Common myeloid progenitor, CD34-positive (primary cell): ENCODE data around the gene LIN28B.
A peak's percentile ranks its signal among the peaks of the same experiment; 100 is the strongest.
"Not testable (repeated sequence)": the region's sequence is repeated elsewhere in the genome, so short reads cannot be mapped to it uniquely, and the experiment has no call there.

ENCODE experiments used
- CTCF ChIA-PET: fragments of 350-600 bp; sonication (Branson Sonifier 250); formaldehyde crosslinking; loops from one replicate; lab custom pipeline; 2021; ENCODE audit warnings: antibody characterized with exemption; lab: Charles Lee
- POLR2A ChIA-PET: fragments of 350-600 bp; sonication (Branson Sonifier 250); formaldehyde crosslinking; loops from one replicate; lab custom pipeline; 2021; ENCODE audit warnings: antibody characterized with exemption; lab: Charles Lee
- DNase-seq, 3 donors: peaks; one replicate each; pipeline versions ENCODE4 v3.0.0 to v3.0.0-alpha.2; 2013
- H3K27ac ChIP-seq, 2 experiments: 1 replicate in 1 of 2; 2 replicates in 1 of 2; pipeline ENCODE4 v1.7.0; 2013; ENCODE audit warnings: inconsistent platforms in 2 of 2, low read length in 2 of 2, mild to moderate bottlenecking in 2 of 2, low read depth in 1 of 2, moderate library complexity in 1 of 2; ENCODE audit not compliant: severe bottlenecking in 2 of 2, insufficient read depth in 1 of 2, poor library complexity in 1 of 2
- H3K27me3 ChIP-seq, 5 experiments: replicated peaks in 2 of 5; 1 replicate in 3 of 5; 2 replicates in 2 of 5; pipeline versions ENCODE4 v1.6.1 to v1.7.0; 2013; ENCODE audit warnings: low read length in 4 of 5, mild to moderate bottlenecking in 2 of 5, moderate library complexity in 2 of 5, inconsistent platforms in 1 of 5; ENCODE audit not compliant: insufficient read depth in 5 of 5, control insufficient read depth in 4 of 5
- H3K36me3 ChIP-seq, 4 experiments: 1 replicate in 2 of 4; 2 replicates in 2 of 4; pipeline versions ENCODE4 v1.6.1 to v1.7.0; 2013; ENCODE audit warnings: low read length in 3 of 4, control low read depth in 1 of 4, mild to moderate bottlenecking in 1 of 4; ENCODE audit not compliant: control insufficient read depth in 4 of 4, insufficient read depth in 4 of 4
- H3K4me1 ChIP-seq, 4 experiments: 1 replicate in 3 of 4; 2 replicates in 1 of 4; pipeline versions ENCODE4 v1.6.1 to v1.7.1; 2013; ENCODE audit warnings: low read length in 3 of 4, mild to moderate bottlenecking in 3 of 4, control low read depth in 1 of 4, inconsistent platforms in 1 of 4, moderate library complexity in 1 of 4; ENCODE audit not compliant: control insufficient read depth in 4 of 4, insufficient read depth in 4 of 4; ENCODE audit errors: control extremely low read depth in 1 of 4
- H3K4me3 ChIP-seq, 7 experiments: 1 replicate in 4 of 7; 2 replicates in 3 of 7; pipeline versions ENCODE4 v1.5.1 to v1.7.0; 2013; ENCODE audit warnings: mild to moderate bottlenecking in 7 of 7, low read length in 6 of 7, moderate library complexity in 6 of 7, inconsistent platforms in 2 of 7, low read depth in 2 of 7, control low read depth in 1 of 7; ENCODE audit not compliant: insufficient read depth in 4 of 7, control insufficient read depth in 1 of 7; ENCODE audit errors: extremely low read depth in 1 of 7
- H3K9me3 ChIP-seq, 5 experiments: 1 replicate in 4 of 5; 2 replicates in 1 of 5; pipeline versions ENCODE4 v1.6.1 to v1.7.1; 2013; ENCODE audit warnings: low read length in 4 of 5, mild to moderate bottlenecking in 2 of 5, inconsistent platforms in 1 of 5, low read depth in 1 of 5, moderate library complexity in 1 of 5; ENCODE audit not compliant: control insufficient read depth in 4 of 5, insufficient read depth in 2 of 5; ENCODE audit errors: control extremely low read depth in 1 of 5
- WGBS: methylation state at CpG from one replicate; pipeline ENCODE4 v1.1.5; 2013; ENCODE audit not compliant: insufficient coverage; 5-methylcytosine and 5-hydroxymethylcytosine counted together

LIN28B gene

DNA sequence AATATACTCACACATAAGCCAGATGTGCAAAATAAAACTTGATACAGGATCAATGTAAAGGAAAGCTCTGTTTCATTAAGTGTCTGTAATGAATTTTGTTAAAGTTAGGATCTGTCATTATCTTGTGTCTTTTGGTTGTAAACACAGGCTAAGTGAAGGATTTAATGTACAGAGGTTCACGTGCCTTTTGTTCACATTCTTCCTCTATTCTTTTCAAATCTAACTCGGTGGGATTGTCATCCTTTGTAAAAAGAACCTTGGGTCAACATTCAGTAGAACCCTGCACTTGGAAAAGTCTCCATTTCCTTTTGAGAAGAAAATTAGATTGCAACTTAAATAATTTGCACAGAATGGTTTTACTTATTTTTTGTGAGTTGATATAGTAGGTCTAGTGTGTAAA lies 7.7 kb upstream of the LIN28B start:
- CTCF ChIA-PET: interaction anchor here (1.2 kb wide), 1 partner anchor 129 kb away, joined by 3 read pairs; no protein-coding TSS in a partner anchor
- POLR2A ChIA-PET: no interaction called here

DNA sequence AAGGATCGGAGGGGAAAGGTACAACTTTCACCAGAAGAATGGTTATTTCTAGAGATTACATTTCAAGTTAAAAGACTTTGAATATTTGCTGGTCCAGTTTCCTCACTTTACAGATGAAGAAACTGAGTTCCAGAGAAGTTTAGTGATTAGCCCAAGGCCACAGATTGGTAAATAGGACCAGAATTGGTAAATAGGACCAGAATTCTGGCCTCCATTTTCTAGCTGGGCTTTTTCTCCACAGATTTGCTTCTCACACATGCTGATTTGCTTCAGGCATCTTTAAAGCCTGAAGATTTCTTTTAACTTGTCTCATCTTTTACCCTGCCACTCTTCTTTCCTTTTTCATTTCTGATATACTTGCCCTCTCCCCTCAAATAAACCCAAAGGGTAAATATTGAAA lies 5.2 kb upstream of the LIN28B start:
- Histone ChIP-seq H3K27ac (no peak overlapping the region), H3K4me3 (no peak overlapping the region), H3K4me1 (peaks cover 0 to 11% (median under 1%) of the 10 kb centered on the region in 4 experiments), H3K27me3 (peaks cover 10 to 91% (median 47%) of the 10 kb centered on the region in 5 experiments), H3K9me3 (no peaks in the 10 kb centered on the region), H3K36me3 (no peaks in the 10 kb centered on the region)
- no peak for DNase-seq
- POLR2A ChIA-PET: no interaction called here
- 100% methylated on average over 1 of the region's 1 CpG for WGBS
- CTCF ChIA-PET: no interaction called here

More for the DNA sequence above, 7.7 kb upstream of the LIN28B start:
- no peaks in the 10 kb centered on the region for H3K4me1 ChIP-seq
- no peaks in the 10 kb centered on the region for H3K36me3 ChIP-seq
- WGBS: no CpG with 5 or more reads among the region's 2 CpGs
- no peak for DNase-seq
- no peaks in the 10 kb centered on the region for H3K9me3 ChIP-seq
- no peak overlapping the region for H3K27ac ChIP-seq
- peaks cover 10 to 86% (median 34%) of the 10 kb centered on the region in 5 experiments for H3K27me3 ChIP-seq
- H3K4me3 ChIP-seq: no peak overlapping the region

DNA sequence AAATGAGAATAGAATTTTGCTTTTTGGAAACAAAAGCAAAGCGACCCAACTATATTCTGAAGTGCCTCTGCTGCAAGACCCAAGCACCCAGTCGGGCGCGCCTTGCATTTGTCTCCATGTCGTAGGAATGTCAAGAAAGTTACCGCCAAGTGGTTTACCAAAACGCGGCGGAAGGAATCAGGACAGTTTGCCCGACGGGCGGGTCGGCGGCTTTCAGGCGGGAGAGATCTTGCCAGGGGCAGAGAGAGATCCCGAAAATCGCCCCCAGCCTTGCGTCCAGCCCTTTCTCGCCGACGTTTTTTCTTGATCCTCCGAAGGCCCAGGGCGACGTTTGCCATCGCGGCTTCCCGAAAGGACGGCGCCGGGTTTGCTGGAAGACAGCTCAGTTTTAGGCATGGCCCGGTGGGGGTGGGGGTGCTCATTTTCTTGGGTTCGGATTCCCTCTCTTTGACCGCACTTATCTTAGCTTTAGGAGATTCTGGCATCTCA lies 4.0 kb upstream of the LIN28B start:
- 12% methylated on average over 30 of the region's 33 CpGs for WGBS
- Histone ChIP-seq H3K4me1 (peaks cover 0 to 11% (median 4%) of the 10 kb centered on the region in 4 experiments), H3K36me3 (no peaks in the 10 kb centered on the region), H3K4me3 (peak overlapping the region in 2 of 7 experiments; percentile 9 to 34), H3K9me3 (no peaks in the 10 kb centered on the region), H3K27ac (peak overlapping the region in 1 of 2 experiments; percentile 43), H3K27me3 (peaks cover 12 to 92% (median 55%) of the 10 kb centered on the region in 5 experiments)
- POLR2A ChIA-PET: no interaction called here
- no peak for DNase-seq
- CTCF ChIA-PET: no interaction called here

DNA sequence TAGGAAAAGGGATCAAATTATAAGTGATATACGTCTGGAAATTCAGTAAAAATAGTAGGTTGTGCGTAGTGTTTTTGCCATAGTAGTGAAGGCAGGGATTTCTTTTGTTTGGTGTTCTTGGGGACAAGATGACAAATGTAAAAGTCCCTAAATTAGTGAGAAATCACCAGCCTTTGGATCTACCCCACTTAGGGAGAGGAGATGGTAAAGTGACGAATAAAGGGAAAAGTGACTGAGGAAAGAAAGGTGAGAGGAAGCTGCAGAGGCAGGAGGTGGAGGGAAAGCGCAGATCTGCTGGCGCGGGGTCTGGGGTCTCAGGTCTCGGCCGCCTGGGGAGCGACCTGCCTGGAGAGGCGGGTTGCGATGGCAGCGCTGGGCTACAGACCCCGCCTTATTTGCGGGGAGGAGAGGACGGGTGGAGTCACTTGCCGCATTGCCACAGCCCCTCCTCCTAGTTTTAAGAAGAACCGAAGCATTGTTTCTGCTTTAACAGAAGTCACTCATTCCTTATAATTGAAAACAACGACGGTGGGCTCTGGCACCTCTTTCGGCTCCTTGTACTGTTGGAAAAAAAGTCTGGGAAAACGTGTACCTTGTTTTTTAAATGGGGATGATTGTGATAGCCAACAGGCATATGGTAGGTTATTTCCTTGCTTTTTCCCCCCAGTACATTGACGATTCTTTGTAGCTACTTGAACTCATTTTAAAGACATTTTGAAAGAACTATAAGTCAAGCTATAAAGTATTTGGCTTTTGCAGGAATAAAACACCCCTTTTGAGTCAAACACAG lies 3.3 kb upstream of the LIN28B start:
- CTCF ChIA-PET, H3K36me3 ChIP-seq, H3K9me3 ChIP-seq, POLR2A ChIA-PET: not testable (repeated sequence)
- peak in 1 of 3 donors; percentile 34 for DNase-seq
- Histone ChIP-seq H3K4me1 (peaks cover 0 to 15% (median 6%) of the 10 kb centered on the region in 4 experiments), H3K27ac (peak overlapping the region in 1 of 2 experiments; percentile 43), H3K4me3 (peak overlapping the region in 1 of 7 experiments; percentile 37), H3K27me3 (peaks cover 14 to 94% (median 62%) of the 10 kb centered on the region in 5 experiments)
- WGBS: 13% methylated on average over 7 of the region's 22 CpGs

DNA sequence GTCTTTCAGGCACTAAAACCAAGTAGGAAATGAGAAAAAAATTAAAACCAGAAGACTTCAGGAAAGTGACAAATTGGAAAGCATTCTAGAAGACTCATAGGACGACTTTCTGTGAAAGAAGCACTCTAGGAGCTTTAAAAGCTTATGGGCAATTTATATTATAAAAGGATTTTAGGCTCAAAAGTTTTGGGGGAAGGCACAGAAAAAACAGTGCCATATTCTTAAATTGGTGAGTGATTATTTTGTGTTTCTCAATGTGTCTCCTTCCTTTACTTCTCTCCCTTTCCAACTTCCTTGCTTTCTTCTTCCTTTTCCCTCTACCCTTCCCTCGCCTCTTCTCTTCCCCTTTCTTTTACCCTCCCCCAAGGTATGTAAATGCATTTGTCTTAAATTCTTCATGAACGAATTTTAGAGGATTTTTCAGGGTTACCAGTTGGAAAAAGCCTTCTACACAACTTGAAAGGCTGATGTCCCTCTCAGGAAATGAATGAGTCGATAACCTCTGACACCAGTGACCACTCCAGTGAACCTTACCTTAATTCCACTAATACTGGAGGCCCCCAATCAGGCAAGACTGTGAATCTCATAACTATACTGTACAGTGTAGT lies 2.6 kb upstream of the LIN28B start:
- Histone ChIP-seq H3K27me3 (peaks cover 14 to 95% (median 64%) of the 10 kb centered on the region in 5 experiments), H3K4me1 (peaks cover 0 to 15% (median 6%) of the 10 kb centered on the region in 4 experiments)
- POLR2A ChIA-PET: no interaction called here

DNA sequence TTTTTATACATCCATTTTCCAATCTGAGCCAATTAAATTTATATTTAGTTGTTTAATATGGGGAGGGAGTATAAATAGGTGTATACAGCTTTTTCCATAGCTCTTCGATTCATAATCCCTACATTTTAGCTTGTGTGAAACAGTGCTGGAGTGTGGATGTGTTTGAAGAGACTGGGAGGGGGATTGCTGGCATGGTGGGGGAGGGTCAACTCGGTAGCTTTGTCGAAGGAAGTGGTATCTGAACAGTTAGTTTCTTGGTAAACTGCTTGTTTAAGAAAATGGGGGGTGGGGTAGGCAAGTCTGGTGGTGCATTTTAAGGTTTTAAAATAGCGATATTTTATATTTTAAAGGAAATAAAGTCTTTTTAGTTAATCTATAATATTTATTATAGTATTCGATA lies 1.4 kb upstream of the LIN28B start:
- peak overlapping the region in 1 of 2 experiments; percentile 73 for H3K27ac ChIP-seq
- peak overlapping the region in 1 of 7 experiments; percentile 74 for H3K4me3 ChIP-seq
- ChIA-PET CTCF (interaction anchor here (0.9 to 1.3 kb wide), 2 partner anchors 10 to 17 kb away, joined by 3 read pairs; no protein-coding TSS in a partner anchor), POLR2A (no interaction called here)
- H3K9me3 ChIP-seq: no peaks in the 10 kb centered on the region
- H3K36me3 ChIP-seq: no peaks in the 10 kb centered on the region
- H3K27me3 ChIP-seq: peaks cover 14 to 97% (median 64%) of the 10 kb centered on the region in 5 experiments
- no CpG with 5 or more reads among the region's 5 CpGs for WGBS
- H3K4me1 ChIP-seq: peaks cover 0 to 15% (median 6%) of the 10 kb centered on the region in 4 experiments
- DNase-seq: no peak

More for the DNA sequence above, 2.6 kb upstream of the LIN28B start:
- 0% methylated on average over 1 of the region's 4 CpGs for whole genome bisulfite sequencing
- CTCF ChIA-PET: interaction anchor here (0.9 kb wide), 1 partner anchor 11 kb away, joined by 3 read pairs; no protein-coding TSS in a partner anchor
- H3K36me3 ChIP-seq: no peaks in the 10 kb centered on the region
- peak overlapping the region in 1 of 7 experiments; percentile 37 for H3K4me3 ChIP-seq
- no peak overlapping the region for H3K27ac ChIP-seq
- no peak for DNase-seq
- no peaks in the 10 kb centered on the region for H3K9me3 ChIP-seq
